Measurements from ENCODE around the gene MAGEB3.

Gene MAGEB3

GRCh38 chrX:30278365-30278764 lies 47.9 kb downstream of the MAGEB3 start:
- DNase-seq (ENCODE audit: low read depth in 3 of 3): no peak

GRCh38 chrX:30280428-30280827 lies 50.0 kb downstream of the MAGEB3 start:
- DNase-seq (ENCODE audit: low read depth in 3 of 3): no peak

DNA sequence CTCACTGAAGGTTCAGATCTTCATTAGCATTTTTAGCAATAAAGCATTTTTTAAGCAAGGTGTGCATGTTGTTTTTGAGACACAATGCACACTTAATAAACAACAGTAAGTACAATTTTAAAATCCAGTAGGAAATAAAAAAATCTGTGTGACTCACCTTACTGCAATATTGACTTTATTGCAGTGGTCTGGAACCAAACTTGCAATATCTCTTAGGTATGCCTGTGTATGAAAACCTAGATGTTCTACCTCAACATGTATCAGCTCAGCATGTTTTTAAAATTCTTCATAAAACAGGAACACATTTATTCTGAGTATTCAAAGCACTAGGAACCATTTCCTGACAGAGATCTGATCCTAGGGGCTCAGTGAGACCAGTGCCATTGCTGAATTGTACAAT lies 52.1 kb downstream of the MAGEB3 start:
- no peak for DNase-seq (ENCODE audit: low read depth in 3 of 3)

- DNase-seq (ENCODE audit: low read depth in 3 of 3): no peak
These were observed 53.2 kb downstream of the MAGEB3 start for GRCh38 chrX:30283456-30284200.

Measured in stimulated activated CD4-positive, alpha-beta T cell treated with anti-CD3 and anti-CD28 coated beads, TNF-alpha, amount 100 ng/mL, for 48 hours (primary cell).